Keratinocyte (primary cell): ENCODE results near the gene SLC25A13. TPM values are rescaled to one million over a fixed set of nuclear protein-coding genes. Genes with fewer than 3 reads are reported as not detected.

Experiments used
- DNase-seq: peaks from one replicate; pipeline ENCODE4 v3.0.0-alpha.2; 2011; ENCODE audit warnings: low read depth, missing footprints, low spot score
- FAIRE-seq: peaks from 2 replicates; lab custom pipeline; 2011; peaks lifted over from hg19 to GRCh38; lab: Jason Lieb, UNC
- H2AFZ ChIP-seq: 2 replicates; pipeline ENCODE4 v1.6.0; 2012; ENCODE audit warnings: low read length, control low read depth, inconsistent platforms; ENCODE audit not compliant: control insufficient read depth
- H3K27ac ChIP-seq: 2 replicates; pipeline ENCODE4 v1.5.1; 2011; ENCODE audit warnings: low read length; ENCODE audit not compliant: control insufficient read depth, insufficient read depth
- H3K27me3 ChIP-seq: 3 replicates; pipeline ENCODE4 v1.6.0; 2011; ENCODE audit warnings: low read length; ENCODE audit not compliant: control insufficient read depth, insufficient read depth; ENCODE audit errors: extremely low read depth
- H3K36me3 ChIP-seq, 2 experiments: 2 replicates in 1 of 2; 3 replicates in 1 of 2; pipeline ENCODE4 v1.5.1; 2011; ENCODE audit warnings: low read length in 2 of 2, mild to moderate bottlenecking in 1 of 2; ENCODE audit not compliant: control insufficient read depth in 2 of 2, insufficient read depth in 2 of 2; ENCODE audit errors: extremely low read depth in 1 of 2
- H3K4me1 ChIP-seq: 3 replicates; pipeline ENCODE4 v1.5.1; 2011; ENCODE audit warnings: low read length; ENCODE audit not compliant: control insufficient read depth, insufficient read depth; ENCODE audit errors: extremely low read depth
- H3K4me2 ChIP-seq: 3 replicates; pipeline ENCODE4 v1.6.0; 2011; ENCODE audit warnings: low read depth, low read length; ENCODE audit not compliant: control insufficient read depth, insufficient read depth; ENCODE audit errors: extremely low read depth
- H3K4me3 ChIP-seq, 3 experiments: fragments of 200-600 bp in 1 of 3; sonication (generic) in 1 of 3; 2 replicates in 2 of 3; 3 replicates in 1 of 3; pipeline ENCODE4 v1.5.1; 2011 to 2016; ENCODE audit warnings: low read length in 3 of 3, mild to moderate bottlenecking in 3 of 3, control low read depth in 2 of 3, inconsistent platforms in 1 of 3, low read depth in 1 of 3, mixed read lengths in 1 of 3, mixed run types in 1 of 3, moderate library complexity in 1 of 3; ENCODE audit not compliant: control insufficient read depth in 2 of 3, insufficient read depth in 2 of 3; ENCODE audit errors: extremely low read depth in 1 of 3
- H3K79me2 ChIP-seq: 2 replicates; pipeline ENCODE4 v1.6.0; 2012; ENCODE audit warnings: low read length; ENCODE audit not compliant: control insufficient read depth, insufficient read depth
- H3K9ac ChIP-seq: 3 replicates; pipeline ENCODE4 v1.6.0; 2011; ENCODE audit warnings: low read length; ENCODE audit not compliant: control insufficient read depth, insufficient read depth; ENCODE audit errors: extremely low read depth
- H3K9me1 ChIP-seq: 3 replicates; pipeline ENCODE4 v1.6.0; 2011; ENCODE audit warnings: low read length; ENCODE audit not compliant: control insufficient read depth, insufficient read depth; ENCODE audit errors: extremely low read depth
- H3K9me3 ChIP-seq: 2 replicates; pipeline ENCODE4 v1.5.1; 2012; ENCODE audit warnings: low read depth, low read length; ENCODE audit not compliant: control insufficient read depth
- H4K20me1 ChIP-seq: 3 replicates; pipeline ENCODE4 v1.6.0; 2011; ENCODE audit warnings: low read length; ENCODE audit not compliant: control insufficient read depth, insufficient read depth; ENCODE audit errors: extremely low read depth
- EZH2 ChIP-seq: IDR thresholded peaks from one replicate; pipeline ENCODE4 v1.6.1; 2012; ENCODE audit warnings: inconsistent platforms, mild to moderate bottlenecking, low read length, moderate library complexity
- dilution Hi-C: fragments of 300-500 bp; cut with MboI; formaldehyde crosslinking; loops from one replicate; pipeline ENCODE4 v1.7.0; 2020; ENCODE audit warnings: low sequenced_read_pairs; ENCODE audit not compliant: extremely low pct_ligation_motif_present
- polyA plus RNA-seq, 5 experiments: library from polyadenylated mRNA; depleted of rRNA in 3 of 5; stranded (reverse) in 3 of 5; stranded (forward) in 1 of 5; unstranded in 1 of 5; fragments of >200 nt; gene quantifications; 1 replicate in 1 of 5; 2 replicates in 3 of 5; 3 replicates in 1 of 5; pipeline versions ENCODE4 v1.2.1 to v1.2.3, GENCODE V29; 2011 to 2012; ENCODE audit warnings: missing spikeins in 2 of 5, low read depth in 1 of 5, low replicate concordance in 1 of 5
- TF ChIP-seq, protein P1 (sequence below), 3 experiments: IDR thresholded peaks in 1 of 3; conservative IDR thresholded peaks in 1 of 3; optimal IDR thresholded peaks in 1 of 3; 2 replicates in 2 of 3; 3 replicates in 1 of 3; pipeline versions ENCODE3 to v1.5.1; 2011; ENCODE audit warnings: low read length in 3 of 3, mild to moderate bottlenecking in 3 of 3, moderate library complexity in 2 of 3, control low read depth in 1 of 3, inconsistent platforms in 1 of 3; ENCODE audit not compliant: insufficient read depth in 2 of 3; ENCODE audit errors: extremely low read depth in 1 of 3

Gene SLC25A13
- polyA plus RNA-seq, 1 donor (not counting 4 experiments of a cell fraction or from before 2014, with no cell fraction given) = 29.4 TPM

DNA sequence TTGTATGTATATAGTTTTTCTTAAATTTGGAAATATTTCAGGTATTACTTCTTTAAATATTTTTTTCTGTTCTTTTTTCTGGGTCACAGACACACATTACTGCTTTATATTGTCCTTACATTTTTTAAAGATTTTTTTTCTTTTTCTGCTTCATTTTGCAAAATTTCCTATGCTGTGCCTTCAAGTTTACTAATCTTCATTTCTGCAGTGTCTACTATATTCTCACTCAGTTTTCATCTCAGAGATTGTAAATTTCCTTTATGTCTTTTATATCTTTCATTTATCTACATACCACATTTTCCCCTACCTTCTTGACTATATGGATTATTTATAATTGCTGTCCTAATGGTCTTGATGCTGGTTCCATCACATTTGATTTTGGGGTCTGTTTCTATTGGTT, 210.5 kb downstream of the SLC25A13 start:
- TF ChIP-seq EZH2 = no peak
- TF ChIP-seq, protein P1, sequence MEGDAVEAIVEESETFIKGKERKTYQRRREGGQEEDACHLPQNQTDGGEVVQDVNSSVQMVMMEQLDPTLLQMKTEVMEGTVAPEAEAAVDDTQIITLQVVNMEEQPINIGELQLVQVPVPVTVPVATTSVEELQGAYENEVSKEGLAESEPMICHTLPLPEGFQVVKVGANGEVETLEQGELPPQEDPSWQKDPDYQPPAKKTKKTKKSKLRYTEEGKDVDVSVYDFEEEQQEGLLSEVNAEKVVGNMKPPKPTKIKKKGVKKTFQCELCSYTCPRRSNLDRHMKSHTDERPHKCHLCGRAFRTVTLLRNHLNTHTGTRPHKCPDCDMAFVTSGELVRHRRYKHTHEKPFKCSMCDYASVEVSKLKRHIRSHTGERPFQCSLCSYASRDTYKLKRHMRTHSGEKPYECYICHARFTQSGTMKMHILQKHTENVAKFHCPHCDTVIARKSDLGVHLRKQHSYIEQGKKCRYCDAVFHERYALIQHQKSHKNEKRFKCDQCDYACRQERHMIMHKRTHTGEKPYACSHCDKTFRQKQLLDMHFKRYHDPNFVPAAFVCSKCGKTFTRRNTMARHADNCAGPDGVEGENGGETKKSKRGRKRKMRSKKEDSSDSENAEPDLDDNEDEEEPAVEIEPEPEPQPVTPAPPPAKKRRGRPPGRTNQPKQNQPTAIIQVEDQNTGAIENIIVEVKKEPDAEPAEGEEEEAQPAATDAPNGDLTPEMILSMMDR (optimal IDR thresholded peaks at IDR 0.05 in 1 of 3, IDR thresholded peaks at IDR 0.05 in 1 of 3, conservative IDR thresholded peaks at IDR 0.05 in 1 of 3; ENCODE audit: extremely low read depth in 1 of 3, insufficient read depth in 2 of 3, low read length in 3 of 3) = no peak
- no peaks in the 10 kb centered on the region for H3K9me3 ChIP-seq
- no peaks in the 10 kb centered on the region for H4K20me1 ChIP-seq
- H3K4me2 ChIP-seq = no peak overlapping the region
- no peak overlapping the region for H3K9ac ChIP-seq
- H3K4me1 ChIP-seq = no peaks in the 10 kb centered on the region
- DNase-seq (no peak), FAIRE-seq (no peak)
- dilution Hi-C loops = no loop called here
- no peak overlapping the region for H3K4me3 ChIP-seq
- H2AFZ ChIP-seq = no peak overlapping the region
- no peaks in the 10 kb centered on the region for H3K79me2 ChIP-seq
- no peaks in the 10 kb centered on the region for H3K27me3 ChIP-seq
- H3K9me1 ChIP-seq = no peaks in the 10 kb centered on the region
- H3K27ac ChIP-seq = no peak overlapping the region
- no peaks in the 10 kb centered on the region for H3K36me3 ChIP-seq

DNA sequence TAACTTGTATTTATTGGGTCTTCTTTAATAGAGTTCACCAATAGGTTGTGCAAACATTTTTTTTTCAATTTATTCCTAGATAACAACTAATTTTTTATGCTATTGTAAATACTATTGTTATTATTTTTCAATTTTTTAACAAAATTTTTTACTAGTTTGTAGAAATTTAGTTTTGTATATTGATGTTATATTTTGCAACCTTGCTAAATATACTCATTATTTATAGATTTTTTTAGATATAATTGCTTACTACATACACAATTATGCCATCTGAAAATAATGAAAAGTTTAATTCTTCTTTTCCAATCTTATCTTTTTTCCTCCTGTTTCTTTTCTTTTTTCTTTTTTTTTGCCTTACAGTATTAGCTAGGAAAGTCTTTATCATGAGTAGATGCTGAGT, 216.9 kb downstream of the SLC25A13 start:
- Histone ChIP-seq H3K9me1 (no peaks in the 10 kb centered on the region), H3K4me1 (no peaks in the 10 kb centered on the region), H4K20me1 (no peaks in the 10 kb centered on the region), H3K27me3 (no peaks in the 10 kb centered on the region), H3K27ac (no peak overlapping the region), H3K4me2 (no peak overlapping the region), H3K36me3 (no peaks in the 10 kb centered on the region), H2AFZ (no peak overlapping the region), H3K9me3 (no peaks in the 10 kb centered on the region), H3K9ac (no peak overlapping the region), H3K4me3 (no peak overlapping the region), H3K79me2 (no peaks in the 10 kb centered on the region)
- DNase-seq (no peak), FAIRE-seq (no peak)
- dilution Hi-C loops = no loop called here
- TF ChIP-seq EZH2 = no peak
- TF ChIP-seq, protein P1 (optimal IDR thresholded peaks at IDR 0.05 in 1 of 3, IDR thresholded peaks at IDR 0.05 in 1 of 3, conservative IDR thresholded peaks at IDR 0.05 in 1 of 3; ENCODE audit: extremely low read depth in 1 of 3, insufficient read depth in 2 of 3, low read length in 3 of 3) = no peak
